GM10266 (cell line): ENCODE data around the gene STAT3.
"Not testable (repeated sequence)": the region's sequence is repeated elsewhere in the genome, so short reads cannot be mapped to it uniquely, and the experiment has no call there.

Experiments used
- DNase-seq: peaks from one replicate; pipeline ENCODE4 v3.0.0; 2012; ENCODE audit errors: extremely low spot score
- TF ChIP-seq, protein P1 (sequence below): IDR thresholded peaks from 2 replicates; pipeline ENCODE4 v1.5.1; 2012; ENCODE audit warnings: mild to moderate bottlenecking, low read depth; ENCODE audit not compliant: control insufficient read depth, insufficient read depth; ENCODE audit errors: missing control alignments

STAT3 gene

DNA sequence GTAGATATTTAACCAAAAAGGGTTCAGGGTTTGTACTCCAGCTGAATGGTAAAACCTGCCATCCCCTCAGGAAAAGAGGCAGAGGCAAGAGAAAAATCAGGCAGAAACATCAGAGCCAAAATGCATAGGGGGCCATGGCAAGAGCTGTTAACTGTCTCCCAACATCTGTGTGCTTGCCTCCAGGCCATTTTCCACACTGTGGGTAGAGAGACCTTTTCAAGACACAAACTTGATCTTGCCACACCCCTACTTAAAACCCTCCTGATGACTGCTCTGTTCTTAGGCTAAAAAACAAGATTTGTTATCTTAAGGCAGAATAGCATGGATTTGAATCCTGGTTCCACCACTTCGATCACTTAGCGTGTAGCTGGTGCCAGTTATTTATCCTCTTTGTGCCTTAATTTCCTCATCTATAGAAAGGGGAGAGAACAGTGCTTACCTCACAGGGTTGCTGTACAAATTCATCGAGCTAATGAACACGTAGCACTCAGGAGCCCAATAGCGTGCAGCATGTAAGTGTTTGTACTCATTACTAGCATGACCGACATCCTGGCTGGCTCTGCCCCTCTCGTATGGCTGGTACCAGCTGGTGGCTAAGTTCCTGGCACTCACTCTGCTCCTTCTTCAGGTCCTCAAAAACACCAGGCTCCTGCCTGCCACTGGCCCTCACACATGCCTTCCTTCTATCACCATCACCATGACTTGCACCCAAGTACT, 25.8 kb downstream of the STAT3 start:
- TF ChIP-seq, protein P1, sequence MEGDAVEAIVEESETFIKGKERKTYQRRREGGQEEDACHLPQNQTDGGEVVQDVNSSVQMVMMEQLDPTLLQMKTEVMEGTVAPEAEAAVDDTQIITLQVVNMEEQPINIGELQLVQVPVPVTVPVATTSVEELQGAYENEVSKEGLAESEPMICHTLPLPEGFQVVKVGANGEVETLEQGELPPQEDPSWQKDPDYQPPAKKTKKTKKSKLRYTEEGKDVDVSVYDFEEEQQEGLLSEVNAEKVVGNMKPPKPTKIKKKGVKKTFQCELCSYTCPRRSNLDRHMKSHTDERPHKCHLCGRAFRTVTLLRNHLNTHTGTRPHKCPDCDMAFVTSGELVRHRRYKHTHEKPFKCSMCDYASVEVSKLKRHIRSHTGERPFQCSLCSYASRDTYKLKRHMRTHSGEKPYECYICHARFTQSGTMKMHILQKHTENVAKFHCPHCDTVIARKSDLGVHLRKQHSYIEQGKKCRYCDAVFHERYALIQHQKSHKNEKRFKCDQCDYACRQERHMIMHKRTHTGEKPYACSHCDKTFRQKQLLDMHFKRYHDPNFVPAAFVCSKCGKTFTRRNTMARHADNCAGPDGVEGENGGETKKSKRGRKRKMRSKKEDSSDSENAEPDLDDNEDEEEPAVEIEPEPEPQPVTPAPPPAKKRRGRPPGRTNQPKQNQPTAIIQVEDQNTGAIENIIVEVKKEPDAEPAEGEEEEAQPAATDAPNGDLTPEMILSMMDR: no peak
- DNase-seq: no peak

DNA sequence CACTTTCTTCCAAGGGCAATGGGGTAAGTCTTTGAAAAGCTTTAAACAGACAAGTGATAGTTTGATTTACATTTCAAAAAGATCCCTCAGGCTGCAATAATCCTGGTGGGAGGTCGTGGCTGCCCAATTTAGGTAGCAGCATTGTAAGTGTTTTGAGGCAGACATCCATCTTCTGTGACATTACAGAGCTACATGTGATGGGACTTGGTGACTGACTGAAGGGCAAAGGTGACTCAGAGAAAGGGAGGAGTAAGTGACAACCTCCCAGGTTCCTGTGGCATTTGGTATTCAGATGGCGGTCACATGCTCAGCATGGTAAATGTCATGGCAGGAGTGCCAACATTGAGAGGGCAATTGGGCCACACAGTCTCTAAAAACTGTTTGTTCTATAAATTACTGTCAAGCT, 26.5 kb downstream of the STAT3 start:
- TF ChIP-seq, protein P1: no peak
- DNase-seq: no peak

DNA sequence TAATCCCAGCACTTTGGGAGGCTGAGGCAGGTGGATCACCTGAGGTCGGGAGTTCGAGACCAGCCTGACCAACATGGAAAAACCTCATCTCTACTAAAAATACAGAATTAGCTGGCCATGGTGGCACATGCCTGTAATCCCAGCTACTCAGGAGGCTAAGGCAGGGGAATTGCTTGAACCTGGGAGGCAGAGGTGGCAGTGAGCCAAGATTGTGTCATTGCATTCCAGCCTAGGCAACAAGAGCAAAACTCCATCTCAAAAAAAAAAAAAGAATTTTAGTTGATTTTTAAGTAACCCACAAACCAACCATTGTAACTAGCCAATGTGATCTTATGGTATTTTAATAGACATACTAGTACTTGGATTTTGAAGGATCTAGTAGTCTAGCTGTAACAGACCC, 27.9 kb downstream of the STAT3 start:
- not testable (repeated sequence) for DNase-seq

DNA sequence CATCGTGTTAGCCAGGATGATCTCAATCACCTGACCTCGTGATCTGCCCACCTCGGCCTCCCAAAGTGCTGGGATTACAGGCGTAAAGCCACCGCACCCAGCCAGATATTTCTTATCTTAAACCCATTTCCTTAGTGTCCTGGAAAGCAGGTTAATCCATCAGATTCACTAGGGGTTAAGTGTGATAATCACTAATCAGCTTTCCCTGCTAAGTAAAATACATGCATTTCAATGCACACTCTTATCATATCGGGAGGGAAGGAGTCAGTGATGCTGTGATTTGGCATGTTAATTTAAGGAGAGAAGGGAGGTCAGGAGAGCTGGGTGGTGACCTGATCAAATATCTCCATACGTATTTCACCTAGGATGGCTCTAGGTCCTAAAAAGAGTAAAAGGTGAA, 29.1 kb downstream of the STAT3 start:
- DNase-seq: no peak
- TF ChIP-seq, protein P1: no peak

DNA sequence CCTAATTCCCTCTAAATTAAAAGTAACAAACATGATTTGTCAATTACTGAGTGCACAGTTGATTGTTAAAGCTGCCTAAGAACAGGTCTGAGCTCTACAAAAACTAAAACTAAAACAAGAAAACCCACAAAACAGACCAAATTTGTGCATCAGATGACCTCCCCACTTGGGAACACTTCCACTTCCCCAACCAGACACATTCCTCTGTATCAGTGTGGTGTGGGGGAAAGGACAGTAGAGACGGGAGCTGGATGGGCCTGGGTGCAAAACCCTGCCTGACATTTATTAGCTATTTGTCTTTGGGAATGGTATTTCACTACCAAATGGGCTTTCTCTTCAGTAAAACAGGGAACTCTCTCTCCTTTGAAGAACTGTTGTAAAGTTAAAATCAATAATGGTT, 29.8 kb downstream of the STAT3 start:
- DNase-seq: no peak
- TF ChIP-seq, protein P1: no peak

DNA sequence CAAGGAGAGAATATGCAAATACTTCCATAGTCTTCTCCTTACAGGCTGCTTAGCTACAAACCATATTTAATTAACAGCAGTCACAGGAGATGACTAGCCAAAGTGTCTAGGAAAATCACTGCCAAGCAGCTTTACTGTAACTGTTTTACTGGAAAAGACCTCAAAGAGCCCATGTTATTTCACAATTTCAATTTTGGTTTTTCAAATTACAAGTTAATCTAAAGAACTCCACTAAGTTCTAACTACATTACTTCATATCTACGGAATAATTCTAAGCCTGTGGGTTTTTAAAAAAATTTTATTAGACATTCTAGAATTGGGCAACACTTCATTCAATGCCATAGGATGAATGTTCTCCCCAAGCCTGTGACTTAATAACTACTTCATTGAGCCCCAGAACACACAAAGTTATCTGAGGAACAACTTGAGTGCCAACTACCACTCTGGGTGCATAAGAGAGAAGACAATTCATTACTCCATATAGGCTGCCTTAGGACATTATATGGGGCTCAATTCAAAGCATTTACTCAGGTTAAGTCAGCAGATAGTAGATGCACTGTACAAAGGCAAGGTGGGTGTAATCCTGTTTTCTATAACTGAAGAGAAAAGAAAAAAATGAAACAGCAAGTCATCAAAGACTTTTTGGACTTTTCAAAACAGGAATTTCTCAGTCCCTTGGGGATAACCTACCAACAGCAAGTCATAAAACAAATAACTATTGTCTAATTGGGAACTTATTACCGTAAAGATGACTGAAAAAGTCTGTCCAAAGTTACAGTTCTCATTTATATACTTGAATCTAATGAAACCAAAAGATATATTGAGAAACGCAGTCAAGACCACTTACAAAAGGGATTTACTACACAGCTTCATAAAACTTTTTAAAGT, 33.0 kb downstream of the STAT3 start:
- DNase-seq: no peak

DNA sequence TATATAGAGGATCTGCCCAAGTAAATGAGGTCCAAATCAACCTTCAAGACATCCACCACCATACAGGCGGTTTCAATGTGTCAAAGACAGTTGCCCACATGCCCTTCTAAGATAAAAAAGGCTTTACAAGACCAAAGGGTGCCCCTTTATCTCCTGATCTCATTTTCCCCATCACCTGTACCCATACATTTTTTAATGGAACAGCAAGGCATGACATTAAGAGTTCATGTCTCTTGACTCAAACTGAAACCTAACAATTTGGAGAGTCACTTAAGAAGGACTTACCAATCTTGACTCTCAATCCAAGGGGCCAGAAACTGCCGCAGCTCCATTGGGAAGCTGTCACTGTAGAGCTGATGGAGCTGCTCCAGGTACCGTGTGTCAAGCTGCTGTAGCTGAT, 40.1 kb downstream of the STAT3 start:
- TF ChIP-seq, protein P1: no peak
- DNase-seq: no peak

More for the DNA sequence above, 33.0 kb downstream of the STAT3 start:
- TF ChIP-seq, protein P1: no peak
